ENCODE results near the gene ART1. TPM values are rescaled to one million over a fixed set of nuclear protein-coding genes. Genes with fewer than 3 reads are reported as not detected.

Gene ART1
- total and polyA plus RNA-seq, 2 of the 4 experiments (the other 2 are of a cell fraction) = not detected

GRCh38 chr11:3683039-3683438 is 38.1 kb downstream of the ART1 start:
- intact Hi-C loops (cut with micrococcal nuclease) = no loop called here
- no peak overlapping the region for H3K4me3 ChIP-seq (ENCODE audit: insufficient read depth, low read depth, low read length)
- H4K20me1 ChIP-seq (ENCODE audit: insufficient read depth, low read length) = 0 out of 2 replicates have a peak, but pooled peaks cover 2% of the 10 kb centered on the region
- in situ Hi-C loops (cut with MboI; ENCODE audit: low sequenced_read_pairs) = no loop called here
- H3K9me3 ChIP-seq (ENCODE audit: control insufficient read depth, insufficient read depth, low read length) = no peaks in the 10 kb centered on the region
- no peak overlapping the region for H3K27ac ChIP-seq (ENCODE audit: insufficient read depth, low read length)
- CTCF ChIA-PET = interaction anchor here (0.9 to 1.1 kb wide), 2 partner anchors 17 to 79 kb away, joined by 3 to 9 read pairs; no protein-coding TSS in a partner anchor
- no peak overlapping the region for H2BK20ac ChIP-seq (ENCODE audit: low read depth, low read length)
- H2BK15ac ChIP-seq (ENCODE audit: low read depth, low read length) = no peak overlapping the region
- no peak overlapping the region for H3K23ac ChIP-seq (ENCODE audit: low read depth, low read length)
- H3K4me1 ChIP-seq (ENCODE audit: control insufficient read depth, insufficient read depth, low read length) = peaks cover 3% of the 10 kb centered on the region; the same call in 1 of the 2 replicates
- no peak overlapping the region for H4K91ac ChIP-seq (ENCODE audit: insufficient read depth, low read depth, low read length)
- TF ChIP-seq SMC3 (IDR thresholded peaks at IDR 0.05; ENCODE audit: low read depth, low read length) (no peak), POLR2A (IDR thresholded peaks at IDR 0.05; ENCODE audit: low read depth, low read length) (no peak), MXI1 (IDR thresholded peaks at IDR 0.05; ENCODE audit: borderline replicate concordance, low read depth, low read length) (no peak), MAFK (IDR thresholded peaks at IDR 0.05; ENCODE audit: low read depth, low read length) (no peak), RFX5 (IDR thresholded peaks at IDR 0.05; ENCODE audit: low read depth, low read length) (no peak)
- ATAC-seq (ENCODE audit: low read depth) (no peak), DNase-seq (no peak)
- no peak overlapping the region for H2AFZ ChIP-seq (replicated peaks; ENCODE audit: low read length, poor library complexity)
- H2BK120ac ChIP-seq (ENCODE audit: low read depth, low read length) = no peak overlapping the region
- no peak overlapping the region for H2AK9ac ChIP-seq (replicated peaks; ENCODE audit: low read depth, low read length, poor library complexity)
- no peak overlapping the region for H3K4ac ChIP-seq (ENCODE audit: low read depth, low read length)
- H2AK5ac ChIP-seq (ENCODE audit: low read depth, low read length) = no peak overlapping the region
- peaks cover 63% of the 10 kb centered on the region for H3K36me3 ChIP-seq (ENCODE audit: control insufficient read depth, insufficient read depth, low read length)
- dilution Hi-C loops (cut with HindIII; ENCODE audit: low sequenced_read_pairs, unreplicated experiment) = no loop called here
- H3K4me2 ChIP-seq (ENCODE audit: low read depth, low read length) = no peak overlapping the region
- H4K8ac ChIP-seq (ENCODE audit: low read depth in 2 of 2, low read length in 2 of 2) = no peak overlapping the region
- BruUV-seq (replicated peaks) = no TSS peak
- no peak overlapping the region for H3K18ac ChIP-seq (ENCODE audit: low read depth, low read length)
- H3K56ac ChIP-seq (ENCODE audit: extremely low read depth, insufficient read depth, low read length) = no peak overlapping the region
- peaks cover 4% of the 10 kb centered on the region for H3K9me1 ChIP-seq (ENCODE audit: insufficient read depth, low read length)
- H3K9ac ChIP-seq (ENCODE audit: low read depth, low read length) = no peak overlapping the region
- H3K27me3 ChIP-seq (ENCODE audit: control insufficient read depth, insufficient read depth, low read length) = no peaks in the 10 kb centered on the region
- H3K14ac ChIP-seq (replicated peaks; ENCODE audit: low read depth, low read length) = no peak overlapping the region
- H3K79me1 ChIP-seq (ENCODE audit: low read depth in 1 of 2, low read length in 2 of 2) = peaks cover 9 to 17% of the 10 kb centered on the region in 2 experiments; a peak in 3 of 4 replicates
- H2BK5ac ChIP-seq (ENCODE audit: low read depth, low read length, poor library complexity, severe bottlenecking) = no peak overlapping the region
- POLR2A ChIA-PET (ENCODE audit: unreplicated experiment) = no interaction called here
- 100% methylated on average over 4 of the region's 9 CpGs; no CpG with 5 or more reads in 1 of the 2 experiments for WGBS, 2 experiments (ENCODE audit: extremely low coverage in 2 of 2, insufficient read length in 1 of 2)
- no peak overlapping the region for H4K5ac ChIP-seq (ENCODE audit: low read depth, low read length)

Data from IMR-90 (cell line).